ENCODE data around the gene ODR4.

The ODR4 gene

GRCh38 chr1:186374303-186375151, 1.1 kb upstream of the ODR4 start:
- peak overlapping the region; percentile 95 for H3K4me2 ChIP-seq (ENCODE audit: low read depth, low read length, poor library complexity, severe bottlenecking)
- H3K9me3 ChIP-seq (ENCODE audit: insufficient read depth, low read depth, low read length): no peaks in the 10 kb centered on the region
- H3K4me3 ChIP-seq (ENCODE audit: low read length, poor library complexity, severe bottlenecking): peak overlapping the region; percentile 93
- H3K9ac ChIP-seq (ENCODE audit: low read depth, low read length, poor library complexity, severe bottlenecking): peak overlapping the region; percentile 92
- H3K36me3 ChIP-seq (ENCODE audit: insufficient read depth, low read length): peaks cover 21% of the 10 kb centered on the region
- peaks cover 56% of the 10 kb centered on the region for H3K4me1 ChIP-seq (ENCODE audit: insufficient read depth, low read length, poor library complexity, severe bottlenecking)
- no peaks in the 10 kb centered on the region for H3K9me2 ChIP-seq (replicated peaks; ENCODE audit: low read depth, low read length)
- peak overlapping the region; percentile 88 for H2AFZ ChIP-seq (ENCODE audit: low read length)
- no peaks in the 10 kb centered on the region for H3F3A ChIP-seq (ENCODE audit: low read depth)
- H3K79me2 ChIP-seq (ENCODE audit: insufficient read depth, low read length): peaks cover 90% of the 10 kb centered on the region
- TF ChIP-seq CTCF (conservative IDR thresholded peaks at IDR 0.05; ENCODE audit: low read length) (no peak), EZH2phosphoT487 (IDR thresholded peaks at IDR 0.05; ENCODE audit: borderline replicate concordance) (no peak)
- no peaks in the 10 kb centered on the region for H3K27me3 ChIP-seq (ENCODE audit: insufficient read depth, low read length, poor library complexity, severe bottlenecking)
- peaks cover 63% of the 10 kb centered on the region for H4K20me1 ChIP-seq (ENCODE audit: insufficient read depth, low read length, poor library complexity, severe bottlenecking)

- Histone ChIP-seq H3K9me2 (replicated peaks; ENCODE audit: low read depth, low read length) (no peaks in the 10 kb centered on the region), H3K27me3 (ENCODE audit: insufficient read depth, low read length, poor library complexity, severe bottlenecking) (no peaks in the 10 kb centered on the region), H3K4me2 (ENCODE audit: low read depth, low read length, poor library complexity, severe bottlenecking) (peak overlapping the region; percentile 94), H3K9me3 (ENCODE audit: insufficient read depth, low read depth, low read length) (no peaks in the 10 kb centered on the region), H3F3A (ENCODE audit: low read depth) (no peaks in the 10 kb centered on the region), H3K79me2 (ENCODE audit: insufficient read depth, low read length) (peaks cover 82% of the 10 kb centered on the region), H3K4me1 (ENCODE audit: insufficient read depth, low read length, poor library complexity, severe bottlenecking) (peaks cover 50% of the 10 kb centered on the region), H3K36me3 (ENCODE audit: insufficient read depth, low read length) (peaks cover 16% of the 10 kb centered on the region; the same call in 1 of the 2 replicates), H4K20me1 (ENCODE audit: insufficient read depth, low read length, poor library complexity, severe bottlenecking) (peaks cover 51% of the 10 kb centered on the region), H2AFZ (ENCODE audit: low read length) (peak overlapping the region; percentile 99), H3K4me3 (ENCODE audit: low read length, poor library complexity, severe bottlenecking) (peak overlapping the region; percentile 93), H3K9ac (ENCODE audit: low read depth, low read length, poor library complexity, severe bottlenecking) (peak overlapping the region; percentile 92)
- no peak for TF ChIP-seq CTCF (conservative IDR thresholded peaks at IDR 0.05; ENCODE audit: low read length)
- TF ChIP-seq EZH2phosphoT487 (IDR thresholded peaks at IDR 0.05; ENCODE audit: borderline replicate concordance): no peak
Measured at GRCh38 chr1:186375929-186376319, 286 bp downstream of the ODR4 start.

- Histone ChIP-seq H3K4me1 (ENCODE audit: insufficient read depth, low read length, poor library complexity, severe bottlenecking) (peaks cover 6% of the 10 kb centered on the region), H3K4me2 (ENCODE audit: low read depth, low read length, poor library complexity, severe bottlenecking) (no peak overlapping the region), H3K4me3 (ENCODE audit: low read length, poor library complexity, severe bottlenecking) (no peak overlapping the region), H3K9me2 (replicated peaks; ENCODE audit: low read depth, low read length) (no peaks in the 10 kb centered on the region), H3F3A (ENCODE audit: low read depth) (no peaks in the 10 kb centered on the region), H2AFZ (ENCODE audit: low read length) (no peak overlapping the region), H3K79me2 (ENCODE audit: insufficient read depth, low read length) (0 out of 2 replicates have a peak, but pooled peaks cover 3% of the 10 kb centered on the region), H4K20me1 (ENCODE audit: insufficient read depth, low read length, poor library complexity, severe bottlenecking) (peaks cover 4% of the 10 kb centered on the region), H3K9me3 (ENCODE audit: insufficient read depth, low read depth, low read length) (no peaks in the 10 kb centered on the region), H3K36me3 (ENCODE audit: insufficient read depth, low read length) (peaks cover 52% of the 10 kb centered on the region), H3K27me3 (ENCODE audit: insufficient read depth, low read length, poor library complexity, severe bottlenecking) (no peaks in the 10 kb centered on the region), H3K9ac (ENCODE audit: low read depth, low read length, poor library complexity, severe bottlenecking) (no peak overlapping the region)
- no peak for TF ChIP-seq EZH2phosphoT487 (IDR thresholded peaks at IDR 0.05; ENCODE audit: borderline replicate concordance)
- TF ChIP-seq CTCF (conservative IDR thresholded peaks at IDR 0.05; ENCODE audit: low read length): no peak
Measured at GRCh38 chr1:186386725-186387383, 11.2 kb downstream of the ODR4 start.

Data from Loucy (cell line).